Lower leg skin (tissue), 3 donors: Measurements from ENCODE around the gene CDO1.

Experiments used
- POLR2A ChIP-seq, 2 donors: fragments of 450-650 bp; IDR thresholded peaks; one replicate each; pipeline ENCODE4 v1.6.1; 2016 to 2017; ENCODE audit warnings: antibody characterized with exemption in 2 of 2, mild to moderate bottlenecking in 1 of 2, moderate library complexity in 1 of 2
- TF ChIP-seq, protein P1 (sequence below), 3 donors: fragments of 450-650 bp; IDR thresholded peaks; one replicate each; pipeline ENCODE4 v1.5.1; 2016; ENCODE audit warnings: antibody characterized with exemption in 3 of 3, mild to moderate bottlenecking in 3 of 3, moderate library complexity in 2 of 3

DNA sequence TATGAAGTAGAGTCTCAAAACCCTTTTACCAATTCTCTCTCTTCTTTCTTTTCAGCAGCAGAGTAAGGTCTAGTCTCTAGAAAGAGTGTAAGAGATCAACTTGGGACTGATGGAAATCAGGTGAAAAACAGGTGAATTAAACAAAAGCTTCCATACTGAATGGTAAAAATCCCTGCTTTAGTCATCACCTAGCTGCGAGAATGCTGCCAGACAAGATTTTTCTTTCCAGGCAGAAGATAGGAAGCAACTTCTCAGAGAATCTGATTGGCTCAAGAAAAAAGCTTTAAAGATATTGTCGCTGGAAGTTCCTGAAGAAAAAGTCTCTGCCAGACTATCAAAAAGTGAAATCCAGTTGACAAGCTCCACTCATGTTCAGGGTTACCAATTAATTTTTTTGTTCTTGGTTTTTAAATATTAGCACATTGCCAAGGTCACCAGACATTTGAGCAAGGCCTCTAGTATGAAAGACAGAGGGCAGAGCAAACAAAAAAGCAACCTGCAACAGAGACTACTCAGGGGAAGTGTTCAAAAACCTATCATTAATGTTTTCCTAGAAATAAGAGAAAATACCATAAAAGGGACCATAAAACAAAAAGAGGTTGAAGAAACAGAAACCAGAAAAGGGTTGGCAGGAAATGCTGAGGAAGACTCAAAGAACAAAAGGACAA lies 9.3 kb downstream of the CDO1 start:
- TF ChIP-seq, protein P1, sequence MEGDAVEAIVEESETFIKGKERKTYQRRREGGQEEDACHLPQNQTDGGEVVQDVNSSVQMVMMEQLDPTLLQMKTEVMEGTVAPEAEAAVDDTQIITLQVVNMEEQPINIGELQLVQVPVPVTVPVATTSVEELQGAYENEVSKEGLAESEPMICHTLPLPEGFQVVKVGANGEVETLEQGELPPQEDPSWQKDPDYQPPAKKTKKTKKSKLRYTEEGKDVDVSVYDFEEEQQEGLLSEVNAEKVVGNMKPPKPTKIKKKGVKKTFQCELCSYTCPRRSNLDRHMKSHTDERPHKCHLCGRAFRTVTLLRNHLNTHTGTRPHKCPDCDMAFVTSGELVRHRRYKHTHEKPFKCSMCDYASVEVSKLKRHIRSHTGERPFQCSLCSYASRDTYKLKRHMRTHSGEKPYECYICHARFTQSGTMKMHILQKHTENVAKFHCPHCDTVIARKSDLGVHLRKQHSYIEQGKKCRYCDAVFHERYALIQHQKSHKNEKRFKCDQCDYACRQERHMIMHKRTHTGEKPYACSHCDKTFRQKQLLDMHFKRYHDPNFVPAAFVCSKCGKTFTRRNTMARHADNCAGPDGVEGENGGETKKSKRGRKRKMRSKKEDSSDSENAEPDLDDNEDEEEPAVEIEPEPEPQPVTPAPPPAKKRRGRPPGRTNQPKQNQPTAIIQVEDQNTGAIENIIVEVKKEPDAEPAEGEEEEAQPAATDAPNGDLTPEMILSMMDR (IDR thresholded peaks at IDR 0.05), result no peak
- TF ChIP-seq POLR2A (IDR thresholded peaks at IDR 0.05), result no peak
